K562 (cell line): ENCODE measurements around the gene SLC9B2. TPM values are rescaled to one million over a fixed set of nuclear protein-coding genes. Genes with fewer than 3 reads are reported as not detected.

ENCODE experiments used
- ATF1 ChIP-seq, 2 experiments: fragments of 450-650 bp in 1 of 2; IDR thresholded peaks; 2 replicates each; pipeline ENCODE4 v1.6.1; 2016; ENCODE audit warnings: missing compliant biosample characterization in 1 of 2, missing genetic modification characterization in 1 of 2
- BACH1 ChIP-seq: fragments of 200-800 bp; sonication (Bioruptor generic); IDR thresholded peaks from 2 replicates; pipeline ENCODE4 v1.6.1; 2016; ENCODE audit warnings: missing genetic modification characterization, missing compliant biosample characterization
- C11orf30 ChIP-seq: fragments of 450-650 bp; IDR thresholded peaks from 2 replicates; pipeline ENCODE4 v1.6.1; 2016; ENCODE audit warnings: low read depth, mild to moderate bottlenecking
- CREB3 ChIP-seq: fragments of 450-650 bp; conservative IDR thresholded peaks from 2 replicates; pipeline ENCODE4 v1.6.1; 2016; ENCODE audit warnings: missing genetic modification characterization, low read depth, mild to moderate bottlenecking, missing compliant biosample characterization, moderate library complexity
- DPF2 ChIP-seq: fragments of 450-650 bp; IDR thresholded peaks from 2 replicates; pipeline ENCODE4 v1.6.1; 2016
- ESRRB ChIP-seq: fragments of 250-450 bp; sonication (Bioruptor Pico); IDR thresholded peaks from 2 replicates; pipeline ENCODE4 v1.5.0; 2020; ENCODE audit warnings: mild to moderate bottlenecking, moderate library complexity, borderline replicate concordance
- HDAC1 ChIP-seq, 2 experiments: fragments of 450-650 bp; IDR thresholded peaks; 2 replicates each; pipeline ENCODE4 v1.6.1; 2016 to 2017; ENCODE audit warnings: inconsistent platforms in 1 of 2, mild to moderate bottlenecking in 1 of 2, moderate library complexity in 1 of 2
- HSF4 ChIP-seq: fragments of 250-450 bp; sonication (Bioruptor Pico); IDR thresholded peaks from 2 replicates; pipeline ENCODE4 v2.1.2; 2022; ENCODE audit warnings: mild to moderate bottlenecking, moderate library complexity, borderline replicate concordance
- ID3 ChIP-seq, 2 experiments: fragments of 250-450 bp in 1 of 2; fragments of 450-650 bp in 1 of 2; sonication (Bioruptor Pico) in 1 of 2; IDR thresholded peaks; 2 replicates each; pipeline versions ENCODE4 v1.6.1 to v1.8.0; 2016 to 2021; ENCODE audit warnings: mild to moderate bottlenecking in 2 of 2, moderate library complexity in 2 of 2, missing compliant biosample characterization in 1 of 2, missing genetic modification characterization in 1 of 2
- KDM5B ChIP-seq: fragments of 200-600 bp; sonication (generic); IDR thresholded peaks from 2 replicates; pipeline ENCODE4 v1.6.1; 2012; ENCODE audit warnings: low read depth, mild to moderate bottlenecking, moderate library complexity, low read length, control low read depth, inconsistent platforms; ENCODE audit not compliant: insufficient replicate concordance
- KLF13 ChIP-seq: fragments of 450-650 bp; IDR thresholded peaks from 2 replicates; pipeline ENCODE4 v1.6.1; 2016; ENCODE audit warnings: missing genetic modification characterization, low read depth, mild to moderate bottlenecking, missing compliant biosample characterization, moderate library complexity, borderline replicate concordance
- LARP7 ChIP-seq: fragments of 450-650 bp; IDR thresholded peaks from 2 replicates; pipeline ENCODE4 v1.6.1; 2016
- MAFF ChIP-seq: IDR thresholded peaks from 2 replicates; pipeline ENCODE4 v1.6.1; 2012; ENCODE audit warnings: low read length, improper control_type of control experiment
- MXD1 ChIP-seq: fragments of 250-450 bp; sonication (Bioruptor Pico); IDR thresholded peaks from 2 replicates; pipeline ENCODE4 v1.8.0; 2021; ENCODE audit warnings: borderline replicate concordance, mild to moderate bottlenecking, moderate library complexity; ENCODE audit not compliant: poor library complexity, severe bottlenecking
- PHB2 ChIP-seq: fragments of 450-650 bp; IDR thresholded peaks from 2 replicates; pipeline ENCODE4 v1.6.1; 2017; ENCODE audit warnings: low read depth
- PHTF2 ChIP-seq: fragments of 250-450 bp; sonication (Bioruptor Pico); IDR thresholded peaks from 2 replicates; pipeline ENCODE4 v1.5.0; 2021; ENCODE audit warnings: mild to moderate bottlenecking
- SNRNP70 ChIP-seq: fragments of 200-400 bp; formaldehyde crosslinking; optimal IDR thresholded peaks from 2 replicates; pipeline ENCODE3; 2017; ENCODE audit warnings: low read depth, low read length
- SRF ChIP-seq, 2 experiments: fragments of 250-450, 450-650 bp in 1 of 2; sonication (Bioruptor Pico) in 1 of 2; sonication (generic) in 1 of 2; formaldehyde crosslinking; IDR thresholded peaks; 2 replicates each; pipeline versions ENCODE4 v1.5.0 to v1.5.1; 2020 to 2022; ENCODE audit warnings: mild to moderate bottlenecking in 1 of 2, missing genetic modification reagents in 1 of 2
- STAT5B ChIP-seq: fragments of 250-450 bp; sonication (Bioruptor Pico); IDR thresholded peaks from 2 replicates; pipeline ENCODE4 v1.8.0; 2021; ENCODE audit warnings: mild to moderate bottlenecking, inconsistent platforms
- TEAD4 ChIP-seq, 2 experiments: sonication (generic) in 1 of 2; formaldehyde crosslinking in 1 of 2; IDR thresholded peaks; 2 replicates each; pipeline versions ENCODE4 v1.6.1 to v1.8.0; 2012 to 2022; ENCODE audit warnings: borderline replicate concordance in 1 of 2, inconsistent platforms in 1 of 2, low read length in 1 of 2, mild to moderate bottlenecking in 1 of 2, missing genetic modification reagents in 1 of 2
- U2AF1 ChIP-seq: fragments of 200-400 bp; formaldehyde crosslinking; optimal IDR thresholded peaks from 2 replicates; pipeline ENCODE3; 2017; ENCODE audit warnings: mild to moderate bottlenecking, low read depth, low read length, moderate library complexity
- ZBTB49 ChIP-seq: sonication (generic); formaldehyde crosslinking; IDR thresholded peaks from 2 replicates; pipeline ENCODE4 v1.8.0; 2022; ENCODE audit warnings: missing genetic modification reagents, mild to moderate bottlenecking, borderline replicate concordance
- ZNF436 ChIP-seq: fragments of 250-450, 450-650 bp; sonication (Bioruptor Pico); formaldehyde crosslinking; IDR thresholded peaks from 2 replicates; pipeline ENCODE4 v1.7.0; 2020; ENCODE audit warnings: mild to moderate bottlenecking
- ZNF699 ChIP-seq: fragments of 250-450 bp; sonication (Bioruptor Pico); IDR thresholded peaks from 2 replicates; pipeline ENCODE4 v1.8.0; 2021; ENCODE audit warnings: mild to moderate bottlenecking, moderate library complexity; ENCODE audit not compliant: insufficient replicate concordance
- polyA plus RNA-seq, 8 experiments: library from polyadenylated mRNA; depleted of rRNA in 4 of 8; stranded (reverse) in 5 of 8; unstranded in 3 of 8; fragments of >200 nt; fragmentation: Nextera tagmentation in 2 of 8; fragmentation: Illumina TruSeq in 1 of 8; extraction: Ambion mirVana in 2 of 8; extraction: Trizol in 1 of 8; gene quantifications; 2 replicates each; pipeline versions ENCODE4 v1.2.1 to v1.2.3, GENCODE V29; 2011 to 2014; ENCODE audit warnings: inconsistent platforms in 1 of 8, missing spikeins in 1 of 8
- total RNA-seq, 7 experiments: library from RNA; depleted of rRNA in 6 of 7; stranded (reverse); fragments of >200 nt in 6 of 7; fragmentation: Illumina TruSeq in 2 of 7; extraction: Trizol in 2 of 7; gene quantifications; 2 replicates each; pipeline versions ENCODE4 v1.2.1 to v1.2.3, GENCODE V29; 2011 to 2021; ENCODE audit warnings: low replicate concordance in 1 of 7

Gene SLC9B2
- total and polyA plus RNA-seq, 9 of the 15 experiments (the other 6 are each of a cell fraction or from before 2014, with no cell fraction given), result 6.6 to 14.6 (median 11.4) TPM

- TF ChIP-seq U2AF1, result no peak
- TF ChIP-seq KDM5B, result no peak
- TF ChIP-seq STAT5B (CRISPR knock-in tag), result no peak
- TF ChIP-seq KLF13 (tag), result no peak
- no peak for TF ChIP-seq C11orf30
- TF ChIP-seq ZBTB49, result no peak
- TF ChIP-seq ZNF699 (CRISPR knock-in tag), result no peak
- no peak for TF ChIP-seq MXD1 (CRISPR knock-in tag)
- TF ChIP-seq ESRRB, result no peak
- TF ChIP-seq TEAD4 (IDR thresholded peaks at IDR 0.05; ENCODE audit: low read length), result 0 out of 2 replicates have a peak, but pooled peaks have one; percentile 32
- TF ChIP-seq TEAD4 (CRISPR knock-in tag; IDR thresholded peaks at IDR 0.05; ENCODE audit: borderline replicate concordance), result no peak
- no peak for TF ChIP-seq ATF1 (CRISPR knock-in tag; IDR thresholded peaks at IDR 0.05)
- 0 out of 2 replicates have a peak, but pooled peaks have one; percentile 43 for TF ChIP-seq ATF1 (tag; IDR thresholded peaks at IDR 0.05)
- no peak for TF ChIP-seq PHTF2 (CRISPR knock-in tag)
- no peak for TF ChIP-seq LARP7
- TF ChIP-seq ZNF436, result no peak
- no peak for TF ChIP-seq BACH1 (tag)
- TF ChIP-seq HDAC1 (IDR thresholded peaks at IDR 0.05), result no peak
- no peak for TF ChIP-seq ID3 (CRISPR knock-in tag; IDR thresholded peaks at IDR 0.05)
- no peak for TF ChIP-seq ID3 (tag; IDR thresholded peaks at IDR 0.05)
- TF ChIP-seq DPF2, result peak; percentile 27; the same call in 1 of the 2 replicates
- no peak for TF ChIP-seq PHB2
- TF ChIP-seq SRF (CRISPR knock-in tag; IDR thresholded peaks at IDR 0.05), result no peak
- no peak for TF ChIP-seq MAFF
- no peak for TF ChIP-seq SNRNP70
- no peak for TF ChIP-seq HSF4 (CRISPR knock-in tag)
- TF ChIP-seq CREB3, result no peak
Observed at GRCh38 chr4:103076747-103077347, at the start of gene SLC9B2 (continued).
